NCI-H460 (cell line): ENCODE results near the gene SSBP1. TPM values are rescaled to one million over a fixed set of nuclear protein-coding genes. Genes with fewer than 3 reads are reported as not detected.
"Not testable (repeated sequence)": the region's sequence is repeated elsewhere in the genome, so short reads cannot be mapped to it uniquely, and the experiment has no call there.

Experiments used
- DNase-seq: peaks from one replicate; pipeline ENCODE4 v3.0.0-alpha.2; 2016; ENCODE audit warnings: low read depth; ENCODE audit errors: extremely low read depth
- total RNA-seq: library from RNA; depleted of rRNA; stranded (reverse); fragments of >200 nt; shearing (Covaris generic); gene quantifications from 2 replicates; pipeline ENCODE4 v1.2.3, GENCODE V29; 2014

SSBP1 gene
- total RNA-seq, 1 experiment from 2014 or later: 360 TPM

- no peak for DNase-seq
These were observed 29.8 kb upstream of the SSBP1 start, which contains the start of gene WEE2 for GRCh38 chr7:141708351-141708750. Gene WEE2, plus strand, starts transcription at chr7:141708353. Its CDS starts 406 bp downstream, at chr7:141708759.

GRCh38 chr7:141709318-141709717, 28.8 kb upstream of the SSBP1 start:
- DNase-seq: no peak

GRCh38 chr7:141709749-141710148, 28.4 kb upstream of the SSBP1 start:
- DNase-seq: no peak

- DNase-seq: no peak
These were observed 27.9 kb upstream of the SSBP1 start for GRCh38 chr7:141710301-141710700.

GRCh38 chr7:141712603-141713255, 25.4 kb upstream of the SSBP1 start:
- no peak for DNase-seq

- DNase-seq: no peak
These were observed 24.3 kb upstream of the SSBP1 start for GRCh38 chr7:141713890-141714289.

- DNase-seq: no peak
These were observed 23.6 kb upstream of the SSBP1 start for GRCh38 chr7:141714571-141714970.

- DNase-seq: no peak
These were observed 23.1 kb upstream of the SSBP1 start for GRCh38 chr7:141715018-141715417.

GRCh38 chr7:141715794-141716689, 22.1 kb upstream of the SSBP1 start:
- no peak for DNase-seq

- no peak for DNase-seq
These were observed 20.7 kb upstream of the SSBP1 start for GRCh38 chr7:141717450-141717849.

GRCh38 chr7:141722529-141722928, 15.6 kb upstream of the SSBP1 start:
- no peak for DNase-seq

- DNase-seq: no peak
These were observed 9.1 kb upstream of the SSBP1 start for GRCh38 chr7:141729020-141729419.

- DNase-seq: no peak
These were observed 6.5 kb upstream of the SSBP1 start for GRCh38 chr7:141731476-141732149.

- no peak for DNase-seq
These were observed 881 bp upstream of the SSBP1 start for GRCh38 chr7:141737118-141737835.

GRCh38 chr7:141738592-141739013, 445 bp downstream of the SSBP1 start:
- no peak for DNase-seq

GRCh38 chr7:141739250-141739649, 1.1 kb downstream of the SSBP1 start:
- no peak for DNase-seq

GRCh38 chr7:141742229-141742628, 4.1 kb downstream of the SSBP1 start:
- no peak for DNase-seq

- DNase-seq: no peak
These were observed 6.0 kb downstream of the SSBP1 start for GRCh38 chr7:141744131-141744530.

- no peak for DNase-seq
These were observed 10.2 kb downstream of the SSBP1 start for GRCh38 chr7:141748396-141748795.

GRCh38 chr7:141751904-141752303, 13.7 kb downstream of the SSBP1 start:
- not testable (repeated sequence) for DNase-seq

- DNase-seq: no peak
These were observed 14.5 kb downstream of the SSBP1 start for GRCh38 chr7:141752634-141753033.
